ENCODE measurements around the gene ENPP7. TPM values are rescaled to one million over a fixed set of nuclear protein-coding genes. Genes with fewer than 3 reads are reported as not detected.

The ENPP7 gene
- total and polyA plus RNA-seq, 3 experiments from 2014 or later: 0.11 to 0.26 TPM; not detected in 1

DNA sequence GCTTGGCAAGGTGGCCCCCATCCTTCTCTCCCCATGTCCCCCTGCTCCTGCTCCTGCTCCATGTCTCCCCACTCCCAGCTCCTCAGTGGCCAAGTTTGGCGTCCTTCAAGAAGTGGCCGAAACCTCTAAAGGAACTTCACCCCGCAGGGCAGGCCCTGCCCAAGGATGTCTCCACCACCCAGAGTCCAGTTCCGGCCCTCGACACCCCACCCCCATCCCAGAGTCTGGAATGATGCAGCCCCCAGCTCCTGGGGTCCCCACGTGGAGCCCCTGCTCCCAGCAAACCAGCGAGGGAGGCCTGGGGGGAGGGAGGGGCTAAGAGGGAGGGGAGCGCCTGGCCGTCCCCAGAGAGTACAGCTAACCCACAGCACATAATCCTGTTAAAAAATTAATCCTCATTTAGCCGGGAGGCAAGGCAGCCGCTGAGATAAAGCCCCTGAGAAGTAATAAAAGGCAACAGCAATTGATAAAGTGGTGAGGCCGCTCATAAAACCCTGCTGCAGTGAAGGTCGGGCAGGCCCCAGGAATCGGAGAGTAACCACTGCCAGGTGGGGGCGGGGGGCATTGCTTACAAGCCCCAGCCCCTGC lies 9.9 kb upstream of the ENPP7 start:
- Histone ChIP-seq H3K27ac (ENCODE audit: low read depth, low read length) (no peak overlapping the region), H3K4me1 (ENCODE audit: insufficient read depth, low read length) (no peaks in the 10 kb centered on the region), H3K4me3 (ENCODE audit: low read length) (no peak overlapping the region), H3K27me3 (ENCODE audit: insufficient read depth, low read length, poor library complexity, severe bottlenecking) (no peaks in the 10 kb centered on the region), H3K9me3 (ENCODE audit: low read length) (no peaks in the 10 kb centered on the region), H3K36me3 (ENCODE audit: insufficient read depth, low read length) (no peaks in the 10 kb centered on the region)
- no peak for DNase-seq
- ChIA-PET CTCF (no interaction called here), POLR2A (no interaction called here)
- no peaks in the 10 kb centered on the region for H3K36me3 Mint-ChIP-seq
- H3K4me1 Mint-ChIP-seq: no peaks in the 10 kb centered on the region
- no peak overlapping the region for H3K27ac Mint-ChIP-seq
- H3K4me3 Mint-ChIP-seq: no peak overlapping the region
- peaks cover 0 to 2% (median 0%) of the 10 kb centered on the region in 5 donors for H3K9me3 Mint-ChIP-seq
- H3K27me3 Mint-ChIP-seq: peaks cover 3% of the 10 kb centered on the region in 2 donors

DNA sequence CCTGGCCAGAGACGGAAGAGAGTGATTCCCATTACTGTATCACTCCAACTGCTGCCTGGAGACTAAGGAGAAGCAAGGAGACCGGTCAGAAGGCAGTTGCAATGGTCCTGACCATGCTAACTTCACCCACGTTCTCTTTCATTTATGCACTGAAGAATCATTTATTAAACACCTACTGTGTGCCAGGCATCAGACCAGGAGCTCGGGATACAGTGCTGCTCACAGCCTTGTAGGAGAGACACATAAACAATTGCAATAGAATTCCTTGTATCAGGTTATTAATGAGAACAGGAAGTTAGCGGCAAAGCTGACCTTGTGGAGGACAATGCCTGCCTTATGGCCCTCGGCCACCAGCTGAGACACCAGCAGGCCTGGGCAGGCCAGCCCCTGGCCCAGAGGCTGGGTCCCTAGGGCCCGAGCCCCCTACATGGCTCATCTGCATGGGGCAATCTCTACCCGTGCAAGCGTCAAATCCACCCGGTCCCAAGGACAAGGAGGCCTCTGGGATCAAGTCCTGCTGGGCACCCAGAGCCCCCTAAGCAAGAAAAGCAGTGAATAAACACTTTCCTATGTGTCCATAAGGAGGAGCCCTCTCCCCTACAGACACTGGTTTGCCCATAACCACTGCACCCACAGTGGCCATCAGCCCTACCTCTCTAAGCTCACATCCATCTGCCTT lies 8.6 kb upstream of the ENPP7 start:
- POLR2A ChIA-PET: no interaction called here
- Mint-ChIP-seq H3K27me3 (peaks cover 0 to 3% of the 10 kb centered on the region in 2 donors), H3K4me1 (peaks cover 0 to 4% (median 0%) of the 10 kb centered on the region in 3 donors)

DNA sequence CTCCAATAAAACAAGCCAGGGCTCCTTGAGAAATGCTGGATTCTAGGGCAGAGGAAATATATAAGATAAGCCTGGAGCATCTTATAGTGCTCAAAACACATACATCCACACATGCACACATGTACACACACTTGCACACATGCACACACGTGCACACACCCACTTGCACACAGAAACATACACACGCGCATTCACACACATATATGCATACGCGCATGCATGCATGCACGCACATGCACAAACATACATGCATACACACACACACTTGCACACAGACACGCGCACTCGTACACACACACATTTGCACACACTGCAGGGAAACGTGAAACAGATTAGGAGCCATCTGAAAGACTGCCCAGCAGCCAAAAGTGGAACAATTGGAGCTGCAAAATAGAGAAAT lies 8.0 kb upstream of the ENPP7 start:
- peaks cover 0 to 3% of the 10 kb centered on the region in 2 donors for H3K27me3 Mint-ChIP-seq
- Histone ChIP-seq H3K4me3 (ENCODE audit: low read length) (no peak overlapping the region), H3K4me1 (ENCODE audit: insufficient read depth, low read length) (peaks cover under 1% of the 10 kb centered on the region), H3K36me3 (ENCODE audit: insufficient read depth, low read length) (no peaks in the 10 kb centered on the region), H3K27me3 (ENCODE audit: insufficient read depth, low read length, poor library complexity, severe bottlenecking) (no peaks in the 10 kb centered on the region), H3K9me3 (ENCODE audit: low read length) (no peaks in the 10 kb centered on the region), H3K27ac (ENCODE audit: low read depth, low read length) (no peak overlapping the region)
- no peak for DNase-seq
- ChIA-PET POLR2A (no interaction called here), CTCF (no interaction called here)
- H3K36me3 Mint-ChIP-seq: no peaks in the 10 kb centered on the region
- H3K4me1 Mint-ChIP-seq: peaks cover 1 to 5% (median 2%) of the 10 kb centered on the region in 3 donors
- peaks cover 0 to 2% (median 0%) of the 10 kb centered on the region in 5 donors for H3K9me3 Mint-ChIP-seq
- H3K27ac Mint-ChIP-seq: no peak overlapping the region
- H3K4me3 Mint-ChIP-seq: no peak overlapping the region

More for the DNA sequence above, 8.6 kb upstream of the ENPP7 start:
- CTCF ChIA-PET: no interaction called here
- H3K27me3 ChIP-seq (ENCODE audit: insufficient read depth, low read length, poor library complexity, severe bottlenecking): no peaks in the 10 kb centered on the region
- Mint-ChIP-seq H3K4me3 (no peak overlapping the region), H3K27ac (no peak overlapping the region), H3K36me3 (no peaks in the 10 kb centered on the region), H3K9me3 (peaks cover 0 to 2% (median 0%) of the 10 kb centered on the region in 5 donors)
- H3K36me3 ChIP-seq (ENCODE audit: insufficient read depth, low read length): no peaks in the 10 kb centered on the region
- DNase-seq: no peak
- no peak overlapping the region for H3K27ac ChIP-seq (ENCODE audit: low read depth, low read length)
- no peaks in the 10 kb centered on the region for H3K4me1 ChIP-seq (ENCODE audit: insufficient read depth, low read length)
- H3K4me3 ChIP-seq (ENCODE audit: low read length): no peak overlapping the region
- H3K9me3 ChIP-seq (ENCODE audit: low read length): no peaks in the 10 kb centered on the region

DNA sequence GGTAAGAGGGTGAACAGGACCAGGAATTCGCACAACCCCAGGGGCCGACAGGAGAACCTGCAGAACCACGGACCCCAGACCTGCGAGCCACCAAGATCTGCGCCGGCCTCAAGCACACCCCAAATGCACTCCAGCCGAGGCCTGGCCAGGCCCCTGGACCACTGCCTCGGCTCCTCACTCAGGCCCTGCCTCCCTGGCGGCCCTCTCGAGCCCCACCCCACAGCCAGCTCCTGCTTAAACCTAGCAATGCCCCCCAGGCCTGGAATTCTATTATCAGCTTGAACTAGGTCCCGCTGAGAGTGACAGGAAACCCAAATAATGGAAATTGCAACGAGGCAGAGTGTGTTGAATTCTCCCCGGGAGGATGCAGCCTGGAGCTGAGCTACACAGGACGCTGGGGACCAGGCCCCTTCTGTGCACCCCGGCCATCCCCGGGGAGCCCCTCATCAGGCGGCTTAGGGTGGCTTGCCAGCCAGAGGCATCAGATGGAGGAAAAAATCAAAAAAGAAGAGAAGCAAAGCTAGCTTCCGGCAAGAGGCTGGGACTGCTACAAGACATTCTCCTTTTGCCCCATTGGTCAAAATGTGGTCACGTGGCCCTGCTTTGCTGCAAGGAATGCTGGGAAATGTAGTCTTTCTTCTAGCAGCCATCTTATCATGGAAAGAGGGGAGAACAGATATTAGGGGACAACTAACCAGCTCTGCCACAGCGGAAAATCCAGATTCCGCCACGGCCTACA lies 2.4 kb upstream of the ENPP7 start:
- H3K4me1 Mint-ChIP-seq: peaks cover 30 to 32% (median 31%) of the 10 kb centered on the region in 3 donors
- no peaks in the 10 kb centered on the region for H3K9me3 ChIP-seq (ENCODE audit: low read length)
- no peaks in the 10 kb centered on the region for H3K27me3 Mint-ChIP-seq
- peak overlapping the region in 7 of 8 donors; percentile 15 to 91 (median 75) for H3K27ac Mint-ChIP-seq
- ChIA-PET CTCF (interaction anchor here (1.5 to 1.9 kb wide), 3 partner anchors 17 to 114 kb away, joined by 3 to 7 read pairs (median 3); no protein-coding TSS in a partner anchor), POLR2A (interaction anchor here (1.0 kb wide), 1 partner anchor 113 kb away, joined by 3 read pairs; no protein-coding TSS in a partner anchor)
- no peaks in the 10 kb centered on the region for H3K36me3 Mint-ChIP-seq
- peak overlapping the region; percentile 61 for H3K4me3 ChIP-seq (ENCODE audit: low read length)
- no peaks in the 10 kb centered on the region for H3K36me3 ChIP-seq (ENCODE audit: insufficient read depth, low read length)
- peaks cover 19% of the 10 kb centered on the region for H3K4me1 ChIP-seq (ENCODE audit: insufficient read depth, low read length)
- H3K27ac ChIP-seq (ENCODE audit: low read depth, low read length): no peak overlapping the region
- H3K4me3 Mint-ChIP-seq: peak overlapping the region; percentile 57 to 78 (median 71)
- H3K27me3 ChIP-seq (ENCODE audit: insufficient read depth, low read length, poor library complexity, severe bottlenecking): no peaks in the 10 kb centered on the region
- H3K9me3 Mint-ChIP-seq: no peaks in the 10 kb centered on the region
- peak; percentile 72 to 90 (median 84) for DNase-seq

DNA sequence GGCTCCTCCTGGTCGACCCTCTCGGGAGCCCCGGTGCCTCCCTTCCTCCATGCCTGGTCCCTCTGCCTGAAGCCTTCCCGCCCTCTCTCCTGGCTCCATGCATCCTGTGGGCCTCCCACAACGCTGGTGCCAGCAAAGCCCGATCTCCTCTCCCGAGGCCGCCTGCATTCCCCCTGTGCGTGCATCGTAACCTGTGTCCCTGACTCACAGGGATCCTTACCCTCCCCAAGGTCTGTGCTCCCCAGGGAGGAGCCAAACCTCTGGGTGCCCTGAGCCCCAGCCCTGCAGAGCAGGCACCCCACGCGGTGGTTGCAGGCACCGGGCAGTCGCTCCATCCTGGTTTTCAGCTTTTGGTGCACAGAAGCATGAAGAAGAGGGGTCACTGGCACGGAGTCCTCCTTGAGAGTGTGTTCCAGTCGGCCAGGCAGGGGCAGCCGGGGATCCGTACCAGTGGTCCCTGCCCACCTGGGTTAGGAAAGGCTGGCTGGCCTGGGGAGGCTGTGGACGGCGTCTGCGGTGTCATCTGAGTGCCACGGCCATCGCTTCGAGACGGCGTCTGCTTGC lies 1.8 kb upstream of the ENPP7 start:
- Mint-ChIP-seq H3K4me1 (peaks cover 32 to 34% (median 33%) of the 10 kb centered on the region in 3 donors), H3K36me3 (no peaks in the 10 kb centered on the region), H3K27me3 (no peaks in the 10 kb centered on the region), H3K9me3 (no peaks in the 10 kb centered on the region), H3K4me3 (peak overlapping the region in 5 of 7 donors; percentile 26 to 78 (median 71)), H3K27ac (peak overlapping the region in 5 of 8 donors; percentile 15 to 78 (median 75))
- Histone ChIP-seq H3K36me3 (ENCODE audit: insufficient read depth, low read length) (no peaks in the 10 kb centered on the region), H3K4me3 (ENCODE audit: low read length) (peak overlapping the region; percentile 61), H3K4me1 (ENCODE audit: insufficient read depth, low read length) (peaks cover 19% of the 10 kb centered on the region), H3K9me3 (ENCODE audit: low read length) (no peaks in the 10 kb centered on the region), H3K27me3 (ENCODE audit: insufficient read depth, low read length, poor library complexity, severe bottlenecking) (no peaks in the 10 kb centered on the region), H3K27ac (ENCODE audit: low read depth, low read length) (no peak overlapping the region)
- ChIA-PET CTCF (interaction anchor here (1.9 kb wide), 1 partner anchor 20 kb away, joined by 7 read pairs; no protein-coding TSS in a partner anchor), POLR2A (interaction anchor here (1.0 kb wide), 1 partner anchor 112 kb away, joined by 3 read pairs; no protein-coding TSS in a partner anchor)
- no peak for DNase-seq

DNA sequence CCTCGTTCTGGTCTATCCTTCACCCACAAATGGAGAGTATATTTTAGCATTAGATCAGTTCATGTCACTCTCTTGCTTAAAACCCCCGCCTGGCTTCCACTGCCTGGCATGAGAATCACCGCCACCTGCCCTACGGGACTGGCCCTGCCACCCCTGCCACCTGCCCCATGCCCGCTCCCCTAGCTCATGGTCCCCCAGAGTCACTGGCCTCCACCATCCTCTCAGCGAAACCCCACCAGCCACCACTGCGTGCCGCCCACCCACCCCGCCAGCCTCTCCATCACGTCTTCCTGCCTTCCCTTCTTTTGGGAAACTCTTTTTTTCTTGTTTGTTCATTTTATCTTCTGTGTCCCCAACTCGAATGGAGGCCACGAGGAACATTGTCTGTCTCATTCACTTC lies 982 bp upstream of the ENPP7 start:
- Mint-ChIP-seq H3K27ac (peak overlapping the region in 5 of 8 donors; percentile 17 to 94 (median 52)), H3K36me3 (no peaks in the 10 kb centered on the region), H3K4me1 (peaks cover 32 to 34% (median 33%) of the 10 kb centered on the region in 3 donors), H3K4me3 (peak overlapping the region in 3 of 7 donors; percentile 12 to 62 (median 26)), H3K9me3 (no peaks in the 10 kb centered on the region), H3K27me3 (peaks cover 0 to 2% of the 10 kb centered on the region in 2 donors)
- Histone ChIP-seq H3K36me3 (ENCODE audit: insufficient read depth, low read length) (no peaks in the 10 kb centered on the region), H3K4me1 (ENCODE audit: insufficient read depth, low read length) (peaks cover 19% of the 10 kb centered on the region), H3K27me3 (ENCODE audit: insufficient read depth, low read length, poor library complexity, severe bottlenecking) (no peaks in the 10 kb centered on the region), H3K9me3 (ENCODE audit: low read length) (no peaks in the 10 kb centered on the region), H3K4me3 (ENCODE audit: low read length) (no peak overlapping the region), H3K27ac (ENCODE audit: low read depth, low read length) (no peak overlapping the region)
- no peak for DNase-seq
- ChIA-PET POLR2A (no interaction called here), CTCF (no interaction called here)

DNA sequence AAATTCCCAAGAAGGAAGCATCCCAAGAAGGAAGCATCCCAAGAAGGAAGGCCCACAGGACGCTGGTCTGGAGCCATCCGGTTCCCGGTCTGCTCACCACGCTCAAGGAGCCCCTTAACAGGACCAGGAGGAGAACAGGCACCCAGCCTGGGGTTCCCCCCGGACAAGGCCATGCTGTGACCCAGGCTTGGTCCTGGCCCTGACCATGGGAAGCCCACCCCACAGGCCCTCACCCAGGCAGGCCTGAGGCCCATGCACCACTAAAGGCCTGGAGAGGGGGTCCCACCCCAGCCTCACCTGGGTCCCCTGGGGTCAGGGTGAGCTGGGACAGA lies 340 bp upstream of the ENPP7 start:
- CTCF ChIA-PET: no interaction called here
- Histone ChIP-seq H3K4me1 (ENCODE audit: insufficient read depth, low read length) (peaks cover 19% of the 10 kb centered on the region), H3K4me3 (ENCODE audit: low read length) (no peak overlapping the region), H3K27me3 (ENCODE audit: insufficient read depth, low read length, poor library complexity, severe bottlenecking) (no peaks in the 10 kb centered on the region), H3K36me3 (ENCODE audit: insufficient read depth, low read length) (no peaks in the 10 kb centered on the region), H3K27ac (ENCODE audit: low read depth, low read length) (no peak overlapping the region), H3K9me3 (ENCODE audit: low read length) (no peaks in the 10 kb centered on the region)
- Mint-ChIP-seq H3K27ac (peak overlapping the region in 1 of 8 donors; percentile 78), H3K36me3 (no peaks in the 10 kb centered on the region), H3K9me3 (no peaks in the 10 kb centered on the region), H3K27me3 (peaks cover 0 to 5% of the 10 kb centered on the region in 2 donors), H3K4me1 (peaks cover 32 to 34% (median 33%) of the 10 kb centered on the region in 3 donors), H3K4me3 (peak overlapping the region in 1 of 7 donors; percentile 48)
- DNase-seq: no peak
- POLR2A ChIA-PET: no interaction called here
